Natural killer cell (primary cell): Measurements from ENCODE around the gene HERC3. TPM values are rescaled to one million over a fixed set of nuclear protein-coding genes. Genes with fewer than 3 reads are reported as not detected.

Experiments
- ATAC-seq, 3 donors: fragments of 150-1000 bp in 2 of 3; fragments of 200-7000 bp in 1 of 3; cut with Tn5 transposase; 1 replicate in 1 of 3; 2 replicates in 2 of 3; pipeline ENCODE4 v1.10.0; 2021; ENCODE audit warnings: mild to moderate bottlenecking in 2 of 3, moderate library complexity in 2 of 3
- DNase-seq, 2 donors: peaks; one replicate each; pipeline versions ENCODE4 v3.0.0 to v3.0.0-alpha.2; 2013 to 2021; ENCODE audit warnings: mixed read lengths in 1 of 2
- H3K27ac ChIP-seq: one replicate; pipeline ENCODE4 v1.5.1; 2013; ENCODE audit warnings: mild to moderate bottlenecking, low read length
- H3K27me3 ChIP-seq: one replicate; pipeline ENCODE4 v1.6.1; 2013; ENCODE audit warnings: low read length; ENCODE audit not compliant: control insufficient read depth, insufficient read depth
- H3K36me3 ChIP-seq: one replicate; pipeline ENCODE4 v1.6.1; 2013; ENCODE audit warnings: low read length; ENCODE audit not compliant: control insufficient read depth, insufficient read depth
- H3K4me1 ChIP-seq: one replicate; pipeline ENCODE4 v1.6.1; 2013; ENCODE audit warnings: low read length; ENCODE audit not compliant: control insufficient read depth, insufficient read depth
- H3K4me3 ChIP-seq: one replicate; pipeline ENCODE4 v1.5.1; 2013; ENCODE audit warnings: low read length
- H3K9me3 ChIP-seq: one replicate; pipeline ENCODE4 v1.6.1; 2013; ENCODE audit warnings: low read length; ENCODE audit not compliant: control insufficient read depth, insufficient read depth
- H3K27ac Mint-ChIP-seq, 2 donors: one replicate each; pipeline ENCODE4 v1.8.0; 2022; ENCODE audit warnings: mild to moderate bottlenecking in 2 of 2, mixed read lengths in 2 of 2, moderate library complexity in 1 of 2
- H3K27me3 Mint-ChIP-seq, 2 donors: one replicate each; pipeline ENCODE4 v1.8.0; 2022; ENCODE audit warnings: low read depth in 2 of 2, mixed read lengths in 2 of 2
- H3K36me3 Mint-ChIP-seq: one replicate; pipeline ENCODE4 v1.8.0; 2022; ENCODE audit warnings: mixed read lengths
- H3K4me1 Mint-ChIP-seq, 2 donors: one replicate each; pipeline ENCODE4 v1.8.0; 2022; ENCODE audit warnings: mixed read lengths in 2 of 2
- H3K4me3 Mint-ChIP-seq: one replicate; pipeline ENCODE4 v1.8.0; 2022; ENCODE audit warnings: mild to moderate bottlenecking, moderate library complexity, mixed read lengths
- H3K9me3 Mint-ChIP-seq, 2 donors: one replicate each; pipeline ENCODE4 v1.8.0; 2022; ENCODE audit warnings: mixed read lengths in 2 of 2
- WGBS: methylation state at CpG from one replicate; pipeline ENCODE4 v1.1.7; 2013; ENCODE audit warnings: missing lambda C conversion rate; ENCODE audit not compliant: insufficient coverage; 5-methylcytosine and 5-hydroxymethylcytosine counted together
- intact Hi-C: fragments of 100-400 bp; cut with micrococcal nuclease; formaldehyde crosslinking; loops from one replicate; pipeline ENCODE4 v1.14.2; 2022
- total RNA-seq, 4 donors: library from RNA; stranded (reverse); fragments of 120-200 nt in 1 of 4; gene quantifications; one replicate each; pipeline versions ENCODE4 v1.2.3 to v1.2.4, GENCODE V29; 2013 to 2022
- TF ChIP-seq, protein P1 (sequence below): fragments of 200-600 bp; IDR thresholded peaks from one replicate; pipeline ENCODE4 v1.8.0; 2022; ENCODE audit warnings: antibody characterized with exemption

HERC3 gene
- total RNA-seq, 3 donors from 2014 or later (not counting 1 experiment from before 2014, with no cell fraction given): 59.1 to 85.0 (median 61.9) TPM

- H3K4me3 Mint-ChIP-seq: no peak overlapping the region
Measured at GRCh38 chr4:88756149-88756548, 163.9 kb downstream of the HERC3 start.

GRCh38 chr4:88757067-88757466 is 164.8 kb downstream of the HERC3 start:
- TF ChIP-seq, protein P1, sequence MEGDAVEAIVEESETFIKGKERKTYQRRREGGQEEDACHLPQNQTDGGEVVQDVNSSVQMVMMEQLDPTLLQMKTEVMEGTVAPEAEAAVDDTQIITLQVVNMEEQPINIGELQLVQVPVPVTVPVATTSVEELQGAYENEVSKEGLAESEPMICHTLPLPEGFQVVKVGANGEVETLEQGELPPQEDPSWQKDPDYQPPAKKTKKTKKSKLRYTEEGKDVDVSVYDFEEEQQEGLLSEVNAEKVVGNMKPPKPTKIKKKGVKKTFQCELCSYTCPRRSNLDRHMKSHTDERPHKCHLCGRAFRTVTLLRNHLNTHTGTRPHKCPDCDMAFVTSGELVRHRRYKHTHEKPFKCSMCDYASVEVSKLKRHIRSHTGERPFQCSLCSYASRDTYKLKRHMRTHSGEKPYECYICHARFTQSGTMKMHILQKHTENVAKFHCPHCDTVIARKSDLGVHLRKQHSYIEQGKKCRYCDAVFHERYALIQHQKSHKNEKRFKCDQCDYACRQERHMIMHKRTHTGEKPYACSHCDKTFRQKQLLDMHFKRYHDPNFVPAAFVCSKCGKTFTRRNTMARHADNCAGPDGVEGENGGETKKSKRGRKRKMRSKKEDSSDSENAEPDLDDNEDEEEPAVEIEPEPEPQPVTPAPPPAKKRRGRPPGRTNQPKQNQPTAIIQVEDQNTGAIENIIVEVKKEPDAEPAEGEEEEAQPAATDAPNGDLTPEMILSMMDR: no peak
- Histone ChIP-seq H3K27me3 (no peaks in the 10 kb centered on the region), H3K9me3 (no peaks in the 10 kb centered on the region), H3K4me1 (no peaks in the 10 kb centered on the region), H3K36me3 (no peaks in the 10 kb centered on the region), H3K27ac (no peak overlapping the region), H3K4me3 (no peak overlapping the region)
- Mint-ChIP-seq H3K27me3 (no peaks in the 10 kb centered on the region), H3K27ac (no peak overlapping the region), H3K36me3 (no peaks in the 10 kb centered on the region), H3K4me3 (no peak overlapping the region), H3K4me1 (peaks cover 12% of the 10 kb centered on the region in 2 donors), H3K9me3 (no peaks in the 10 kb centered on the region)
- no peak for DNase-seq
- intact Hi-C loops: no loop called here
- ATAC-seq: no peak

More at GRCh38 chr4:88756149-88756548, 163.9 kb downstream of the HERC3 start:
- Histone ChIP-seq H3K27ac (no peak overlapping the region), H3K27me3 (no peaks in the 10 kb centered on the region), H3K9me3 (no peaks in the 10 kb centered on the region), H3K4me3 (no peak overlapping the region), H3K36me3 (no peaks in the 10 kb centered on the region), H3K4me1 (no peaks in the 10 kb centered on the region)
- ATAC-seq: no peak
- H3K27ac Mint-ChIP-seq: no peak overlapping the region
- H3K36me3 Mint-ChIP-seq: no peaks in the 10 kb centered on the region
- no peaks in the 10 kb centered on the region for H3K9me3 Mint-ChIP-seq
- over 99% methylated on average over 5 of the region's 5 CpGs for WGBS
- no peaks in the 10 kb centered on the region for H3K27me3 Mint-ChIP-seq
- TF ChIP-seq, protein P1: no peak
- H3K4me1 Mint-ChIP-seq: peaks cover 3% of the 10 kb centered on the region in 2 donors
- intact Hi-C loops: no loop called here
- no peak for DNase-seq

DNA sequence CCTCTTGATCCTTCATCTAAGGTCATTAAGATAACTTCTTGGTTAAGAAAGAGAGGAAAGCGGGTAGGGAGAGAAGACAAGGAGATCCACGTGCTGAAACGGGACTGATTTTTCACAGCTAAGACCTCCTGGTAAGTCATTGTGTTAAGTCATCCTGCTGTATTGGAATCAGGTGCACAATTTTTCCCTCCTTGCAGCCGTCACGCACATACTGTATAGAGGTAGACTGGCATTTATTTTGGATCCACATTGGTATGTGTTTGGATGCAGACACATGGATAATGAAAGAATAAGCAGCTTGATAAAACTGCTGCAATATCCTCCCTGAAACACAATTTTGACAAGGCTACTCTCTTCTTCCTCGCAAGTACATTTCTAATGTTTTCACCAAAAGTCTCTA is 165.5 kb downstream of the HERC3 start:
- TF ChIP-seq, protein P1: no peak
- ATAC-seq: no peak

More for the DNA sequence above, 165.5 kb downstream of the HERC3 start:
- Mint-ChIP-seq H3K36me3 (no peaks in the 10 kb centered on the region), H3K9me3 (no peaks in the 10 kb centered on the region), H3K4me3 (no peak overlapping the region), H3K4me1 (peaks cover 14% of the 10 kb centered on the region in 2 donors), H3K27me3 (no peaks in the 10 kb centered on the region), H3K27ac (no peak overlapping the region)
- DNase-seq: no peak
- Histone ChIP-seq H3K36me3 (no peaks in the 10 kb centered on the region), H3K27ac (no peak overlapping the region), H3K27me3 (no peaks in the 10 kb centered on the region), H3K9me3 (no peaks in the 10 kb centered on the region), H3K4me3 (no peak overlapping the region), H3K4me1 (no peaks in the 10 kb centered on the region)
- WGBS: 99% methylated on average over 4 of the region's 6 CpGs
- intact Hi-C loops: no loop called here

Other genes starting within 250 kb of the HERC3 start
- 10 to 100 TPM in 2 of 3 donors, 1 to 10 TPM in 1; 8.3 to 18.0 (median 17.5) TPM for gene HERC6, start 213.6 kb upstream of the HERC3 start, total RNA-seq
- gene HERC5, start 135.4 kb upstream of the HERC3 start, total RNA-seq: 10 to 100 TPM; 11.0 to 19.4 (median 17.9) TPM
- gene PYURF, start 68.7 kb upstream of the HERC3 start, total RNA-seq: 10 to 100 TPM; 33.4 to 37.6 (median 35.5) TPM
- gene NAP1L5, start 105.3 kb downstream of the HERC3 start, total RNA-seq: 10 to 100 TPM; 11.4 to 16.1 (median 12.7) TPM